PC-3 (cell line): ENCODE measurements around the gene ADAM22. TPM values are rescaled to one million over a fixed set of nuclear protein-coding genes. Genes with fewer than 3 reads are reported as not detected.

Source experiments
- ATAC-seq: fragments of 200-7000 bp; cut with Tn5 transposase; 2 replicates; pipeline ENCODE4 v1.9.1; 2020; ENCODE audit warnings: mild to moderate bottlenecking, moderate library complexity
- BruUV-seq: library from RNA; stranded (reverse); fragments of 400-500 nt; replicated peaks from 2 replicates; lab custom pipeline; 2021; lab: Mats Ljungman, UMichigan
- CTCF ChIA-PET: fragments of 300-600 bp; sonication (Branson Sonifier 250); formaldehyde crosslinking; loops from one replicate; lab custom pipeline; 2022; ENCODE audit warnings: antibody characterized with exemption; lab: Charles Lee
- POLR2A ChIA-PET: fragments of 300-600 bp; sonication (Branson Sonifier 250); formaldehyde crosslinking; loops from one replicate; lab custom pipeline; 2022; ENCODE audit warnings: antibody characterized with exemption; ENCODE audit not compliant: unreplicated experiment; lab: Charles Lee
- DNase-seq: peaks from one replicate; pipeline ENCODE4 v3.0.0-alpha.2; 2015
- H2AFZ ChIP-seq: fragments of 300-600 bp; sonication (generic); 2 replicates; pipeline ENCODE4 v1.6.0; 2016; ENCODE audit warnings: antibody characterized with exemption, low read length
- H3F3A ChIP-seq: fragments of 300-600 bp; sonication (generic); one replicate; pipeline ENCODE4 v1.6.0; 2017; ENCODE audit warnings: antibody characterized with exemption, low read length, control low read depth, mild to moderate bottlenecking; ENCODE audit not compliant: unreplicated experiment
- H3K27ac ChIP-seq: fragments of 300-600 bp; sonication (generic); 2 replicates; pipeline ENCODE4 v1.5.1; 2016; ENCODE audit warnings: mild to moderate bottlenecking, low read length
- H3K27me3 ChIP-seq: fragments of 300-600 bp; sonication (generic); 2 replicates; pipeline ENCODE4 v1.6.1; 2016; ENCODE audit warnings: low read length, mixed read lengths
- H3K36me3 ChIP-seq: fragments of 300-600 bp; sonication (generic); 2 replicates; pipeline ENCODE4 v1.6.1; 2016; ENCODE audit warnings: low read depth, mixed run types, low read length, mixed read lengths
- H3K4me1 ChIP-seq: fragments of 300-600 bp; sonication (generic); 2 replicates; pipeline ENCODE4 v1.5.1; 2016; ENCODE audit warnings: low read length; ENCODE audit not compliant: insufficient read depth
- H3K4me2 ChIP-seq: fragments of 300-600 bp; sonication (generic); 2 replicates; pipeline ENCODE4 v1.6.0; 2016; ENCODE audit warnings: low read length
- H3K4me3 ChIP-seq: fragments of 300-600 bp; sonication (generic); 2 replicates; pipeline ENCODE4 v1.5.1; 2016; ENCODE audit warnings: mild to moderate bottlenecking, low read length, mixed read lengths
- H3K79me2 ChIP-seq: fragments of 300-600 bp; sonication (generic); 2 replicates; pipeline ENCODE4 v1.6.1; 2017; ENCODE audit warnings: low read length, mixed read lengths
- H3K9ac ChIP-seq: fragments of 300-600 bp; sonication (generic); 2 replicates; pipeline ENCODE4 v1.6.0; 2016; ENCODE audit warnings: mild to moderate bottlenecking, low read length
- H3K9me2 ChIP-seq: fragments of 300-600 bp; sonication (generic); replicated peaks from 2 replicates; pipeline ENCODE4 v1.6.1; 2016; ENCODE audit warnings: mixed run types, low read length, mixed read lengths
- H3K9me3 ChIP-seq: fragments of 300-600 bp; sonication (generic); 2 replicates; pipeline ENCODE4 v1.6.1; 2016; ENCODE audit warnings: low read length, mixed read lengths
- H4K20me1 ChIP-seq: fragments of 300-600 bp; sonication (generic); 2 replicates; pipeline ENCODE4 v1.6.1; 2016; ENCODE audit warnings: low read length, mixed read lengths
- CTCF ChIP-seq: fragments of 300-600 bp; sonication (generic); conservative IDR thresholded peaks from 2 replicates; pipeline ENCODE4 v1.5.1; 2017; ENCODE audit warnings: antibody characterized with exemption, low read depth, mild to moderate bottlenecking, low read length
- EZH2 ChIP-seq: fragments of 300-600 bp; sonication (generic); IDR thresholded peaks from one replicate; pipeline ENCODE4 v1.6.1; 2017; ENCODE audit warnings: antibody characterized with exemption, mild to moderate bottlenecking, low read length; ENCODE audit not compliant: unreplicated experiment
- EZH2phosphoT487 ChIP-seq: fragments of 300-600 bp; sonication (generic); IDR thresholded peaks from 2 replicates; pipeline ENCODE4 v1.6.1; 2018; ENCODE audit warnings: mild to moderate bottlenecking, antibody characterized with exemption, low read length, borderline replicate concordance
- intact Hi-C: fragments of 100-400 bp; cut with micrococcal nuclease; formaldehyde crosslinking; loops from 2 replicates; pipeline ENCODE4 v1.9.0; 2023
- total RNA-seq: library from RNA; depleted of rRNA; stranded (reverse); fragments of >200 nt; gene quantifications from 2 replicates; pipeline ENCODE4 v1.2.3, GENCODE V29; 2014

The ADAM22 gene
- total RNA-seq, 1 experiment from 2014 or later, result 4.4 TPM

DNA sequence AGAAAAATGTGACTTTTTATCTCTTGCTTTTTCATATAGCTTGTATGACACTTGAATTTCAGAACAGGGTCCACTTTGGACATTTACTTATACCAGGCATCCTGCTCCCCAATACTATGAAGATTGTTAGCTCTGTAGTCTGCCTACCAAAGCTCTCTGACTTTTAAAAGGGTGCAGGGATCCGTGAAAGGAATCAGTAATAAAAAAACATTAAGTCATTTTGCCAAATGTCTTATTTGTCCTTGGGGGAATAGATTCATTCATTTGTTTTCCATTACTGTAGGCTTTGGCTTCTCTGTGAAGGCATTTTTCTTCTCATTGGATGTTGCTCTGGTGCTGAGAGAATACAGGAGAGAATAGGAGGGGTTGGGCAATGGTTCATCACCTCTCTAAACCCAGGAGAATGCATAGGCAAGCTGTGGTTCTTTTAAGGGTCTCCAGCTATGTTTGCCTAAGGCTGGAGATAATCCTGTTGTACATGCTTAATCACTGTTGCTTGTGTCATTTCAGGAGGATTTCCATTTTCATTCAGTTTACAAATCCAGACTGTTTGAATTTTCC, 182.3 kb downstream of the ADAM22 start:
- no peaks in the 10 kb centered on the region for H3K36me3 ChIP-seq
- H3K27ac ChIP-seq, result no peak overlapping the region
- ChIA-PET CTCF (no interaction called here), POLR2A (no interaction called here)
- no peaks in the 10 kb centered on the region for H3K9me3 ChIP-seq
- H3K79me2 ChIP-seq, result no peaks in the 10 kb centered on the region
- intact Hi-C loops, result loop anchor here (10.0 kb wide), 1 partner anchor 238 kb away; no protein-coding TSS in a partner anchor
- TF ChIP-seq EZH2 (no peak), EZH2phosphoT487 (no peak), CTCF (no peak)
- no peaks in the 10 kb centered on the region for H3F3A ChIP-seq
- ATAC-seq (no peak), DNase-seq (no peak)
- no peaks in the 10 kb centered on the region for H4K20me1 ChIP-seq
- no peak overlapping the region for H3K4me2 ChIP-seq
- H3K27me3 ChIP-seq, result no peaks in the 10 kb centered on the region
- H3K4me3 ChIP-seq, result no peak overlapping the region
- H2AFZ ChIP-seq, result no peak overlapping the region
- no peak overlapping the region for H3K9ac ChIP-seq
- H3K4me1 ChIP-seq, result no peaks in the 10 kb centered on the region
- H3K9me2 ChIP-seq, result no peaks in the 10 kb centered on the region
- BruUV-seq, result no TSS peak

- TF ChIP-seq CTCF (no peak), EZH2phosphoT487 (no peak), EZH2 (no peak)
- Histone ChIP-seq H3K9me3 (no peaks in the 10 kb centered on the region), H3K27me3 (no peaks in the 10 kb centered on the region), H2AFZ (no peak overlapping the region), H3F3A (no peaks in the 10 kb centered on the region), H3K79me2 (no peaks in the 10 kb centered on the region), H3K36me3 (no peaks in the 10 kb centered on the region), H4K20me1 (no peaks in the 10 kb centered on the region), H3K27ac (no peak overlapping the region), H3K9ac (no peak overlapping the region), H3K9me2 (no peaks in the 10 kb centered on the region), H3K4me1 (no peaks in the 10 kb centered on the region), H3K4me2 (no peak overlapping the region), H3K4me3 (no peak overlapping the region)
- ATAC-seq, result no peak
- POLR2A ChIA-PET, result no interaction called here
- CTCF ChIA-PET, result no interaction called here
- no peak for DNase-seq
- no TSS peak for BruUV-seq
- intact Hi-C loops, result loop anchor here (10.0 kb wide), 1 partner anchor 237 kb away; no protein-coding TSS in a partner anchor
Measured at GRCh38 chr7:88117325-88117724, 183.3 kb downstream of the ADAM22 start.

- POLR2A ChIA-PET, result no interaction called here
- Histone ChIP-seq H3K9me3 (no peaks in the 10 kb centered on the region), H3K9me2 (no peaks in the 10 kb centered on the region), H3K27ac (no peak overlapping the region), H2AFZ (no peak overlapping the region), H3F3A (no peaks in the 10 kb centered on the region), H3K9ac (no peak overlapping the region), H4K20me1 (no peaks in the 10 kb centered on the region), H3K27me3 (no peaks in the 10 kb centered on the region), H3K36me3 (no peaks in the 10 kb centered on the region), H3K4me1 (no peaks in the 10 kb centered on the region), H3K4me3 (no peak overlapping the region), H3K4me2 (no peak overlapping the region), H3K79me2 (no peaks in the 10 kb centered on the region)
- ATAC-seq, result no peak
- no peak for DNase-seq
- CTCF ChIA-PET, result no interaction called here
- intact Hi-C loops, result no loop called here
- no TSS peak for BruUV-seq
- TF ChIP-seq CTCF (no peak), EZH2 (no peak), EZH2phosphoT487 (no peak)
Measured at GRCh38 chr7:88121335-88121734, 187.3 kb downstream of the ADAM22 start.
